ENCODE measurements around the gene CPVL.

Gene CPVL

DNA sequence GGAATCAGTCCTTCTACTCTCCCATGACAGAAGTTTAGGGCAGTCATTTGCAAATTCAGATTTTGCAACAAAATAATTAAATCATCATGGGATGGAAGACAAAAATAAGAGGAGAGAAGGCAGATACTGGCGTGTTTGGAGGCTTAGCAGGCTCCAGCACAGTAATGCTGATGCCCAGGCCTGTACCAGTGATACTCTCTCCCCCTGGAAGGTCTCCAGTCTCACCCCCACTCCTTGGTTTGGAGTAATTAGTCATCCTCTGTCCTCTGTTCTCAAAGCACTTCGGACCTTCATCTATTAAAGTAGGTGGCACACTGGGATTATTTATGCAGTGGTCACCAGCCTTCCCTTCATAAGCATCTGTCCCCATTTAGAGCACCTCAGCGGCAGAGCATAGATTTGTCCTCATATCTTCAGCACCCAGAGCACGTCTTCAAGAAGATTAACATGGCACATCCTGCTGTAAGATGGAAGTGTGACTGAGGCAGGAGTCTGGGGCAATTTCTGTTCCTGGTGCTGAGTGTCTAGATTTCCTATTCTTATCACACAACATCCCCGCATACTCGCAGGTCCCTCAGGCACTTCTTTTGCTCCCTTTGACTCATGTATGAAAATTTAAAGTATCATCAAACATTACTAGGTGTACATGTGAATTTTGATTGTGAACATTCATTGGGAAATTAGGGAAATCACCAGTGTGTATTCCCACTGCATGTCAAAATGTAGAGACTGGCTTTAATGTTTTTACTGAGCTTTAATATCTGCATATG, 156.9 kb downstream of the CPVL start:
- Mint-ChIP-seq H3K4me1 (no peaks in the 10 kb centered on the region), H3K36me3 (ENCODE audit: low read depth) (no peaks in the 10 kb centered on the region), H3K9me3 (no peaks in the 10 kb centered on the region), H3K4me3 (no peak overlapping the region), H3K27ac (no peak overlapping the region), H3K27me3 (peaks cover 14% of the 10 kb centered on the region)
- DNase-seq (no peak), ATAC-seq (no peak)

DNA sequence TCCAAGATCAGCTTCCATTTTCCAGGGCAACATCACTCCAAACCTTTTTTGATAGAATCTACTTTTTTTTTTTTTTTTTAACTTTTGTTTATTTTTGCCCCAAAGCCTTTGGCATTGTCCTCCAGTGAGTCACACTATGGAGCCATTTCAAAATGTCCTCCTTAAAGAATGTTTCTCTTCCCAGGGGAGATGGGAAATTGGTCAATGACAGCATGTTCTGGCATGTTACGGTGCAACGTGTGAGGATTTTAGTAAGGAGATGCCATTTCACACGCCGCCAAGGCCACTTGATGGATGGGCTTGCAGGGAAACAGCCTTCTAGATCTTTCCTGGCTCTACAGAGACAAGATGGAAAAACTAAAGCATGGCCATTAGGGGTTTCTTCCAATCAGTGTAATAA, 157.5 kb downstream of the CPVL start:
- ATAC-seq = no peak
- H3K36me3 Mint-ChIP-seq (ENCODE audit: low read depth) = no peaks in the 10 kb centered on the region
- DNase-seq = no peak
- no peak overlapping the region for H3K27ac Mint-ChIP-seq
- H3K4me3 Mint-ChIP-seq = no peak overlapping the region
- no peaks in the 10 kb centered on the region for H3K9me3 Mint-ChIP-seq
- H3K27me3 Mint-ChIP-seq = peaks cover 14% of the 10 kb centered on the region
- H3K4me1 Mint-ChIP-seq = no peaks in the 10 kb centered on the region

GRCh38 chr7:28988091-28988490, 158.2 kb downstream of the CPVL start:
- no peak overlapping the region for H3K27ac Mint-ChIP-seq
- no peak for ATAC-seq

GRCh38 chr7:28986765-28987110, 159.6 kb downstream of the CPVL start:
- Mint-ChIP-seq H3K36me3 (ENCODE audit: low read depth) (no peaks in the 10 kb centered on the region), H3K4me3 (no peak overlapping the region), H3K27me3 (peaks cover 9% of the 10 kb centered on the region), H3K4me1 (no peaks in the 10 kb centered on the region), H3K27ac (no peak overlapping the region), H3K9me3 (no peaks in the 10 kb centered on the region)
- DNase-seq (no peak), ATAC-seq (no peak)

More at GRCh38 chr7:28988091-28988490, 158.2 kb downstream of the CPVL start:
- DNase-seq = no peak
- no peak overlapping the region for H3K4me3 Mint-ChIP-seq
- H3K27me3 Mint-ChIP-seq = peaks cover 14% of the 10 kb centered on the region
- H3K9me3 Mint-ChIP-seq = no peaks in the 10 kb centered on the region
- H3K4me1 Mint-ChIP-seq = no peaks in the 10 kb centered on the region
- H3K36me3 Mint-ChIP-seq (ENCODE audit: low read depth) = no peaks in the 10 kb centered on the region

DNA sequence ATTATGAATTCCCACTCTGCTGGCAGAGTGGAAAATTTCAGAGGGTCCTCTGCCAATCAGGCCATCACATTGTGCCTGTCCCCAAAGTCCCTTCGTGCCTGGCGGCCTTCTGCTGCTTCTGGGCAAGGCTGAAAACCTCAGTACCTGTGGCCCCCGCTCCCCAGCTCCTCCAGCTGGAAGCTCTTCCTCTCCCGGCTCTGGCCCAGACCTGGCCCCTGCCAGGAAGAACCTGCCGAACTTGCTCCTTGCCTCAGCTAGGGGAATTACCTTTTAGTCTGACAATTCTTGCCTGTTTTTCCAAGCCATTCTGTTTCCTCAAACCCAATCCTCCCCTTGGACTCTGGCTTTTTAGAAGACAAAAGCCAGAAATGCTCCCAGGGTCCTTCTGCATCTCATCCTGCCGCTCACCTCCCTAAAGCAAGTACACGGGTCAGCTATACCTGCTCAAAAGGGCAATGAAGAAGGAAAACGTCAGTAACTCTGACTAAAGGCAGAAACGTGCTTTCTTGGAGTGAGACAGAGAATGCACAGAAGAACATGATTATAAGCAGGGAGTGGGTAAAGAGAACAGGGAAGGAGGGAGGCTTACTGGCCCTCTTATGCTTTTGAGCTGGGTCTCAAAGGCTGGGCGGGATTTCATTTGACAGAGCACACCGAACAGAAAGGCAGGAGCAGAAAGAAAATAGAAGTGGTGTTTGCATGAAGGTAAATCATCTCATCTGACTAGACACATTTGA, 160.1 kb downstream of the CPVL start:
- Mint-ChIP-seq H3K36me3 (ENCODE audit: low read depth) (no peaks in the 10 kb centered on the region), H3K27me3 (peaks cover 9% of the 10 kb centered on the region), H3K27ac (no peak overlapping the region), H3K4me3 (no peak overlapping the region), H3K4me1 (no peaks in the 10 kb centered on the region), H3K9me3 (no peaks in the 10 kb centered on the region)
- ATAC-seq (no peak), DNase-seq (no peak)

DNA sequence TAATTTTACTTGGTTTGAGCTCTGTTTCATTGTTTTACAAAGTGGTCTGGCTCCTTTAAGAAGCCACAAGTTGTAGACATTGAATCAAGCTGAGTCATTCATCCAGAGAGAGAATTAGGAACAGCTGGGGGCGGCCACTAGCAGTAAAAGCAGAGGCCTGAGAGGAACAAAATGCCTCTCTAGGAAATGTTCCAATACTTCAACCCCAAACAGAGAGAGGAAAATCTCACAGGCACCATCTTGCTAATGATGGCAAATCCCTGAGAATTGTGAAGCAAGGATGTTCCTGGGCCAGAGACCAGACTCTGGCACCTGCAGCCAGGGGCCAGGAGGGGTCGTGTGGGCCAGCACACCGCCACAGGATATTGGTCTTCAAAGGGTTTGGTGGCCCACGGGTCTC, 161.7 kb downstream of the CPVL start:
- H3K36me3 Mint-ChIP-seq (ENCODE audit: low read depth) = no peaks in the 10 kb centered on the region
- ATAC-seq (no peak), DNase-seq (no peak)
- H3K27me3 Mint-ChIP-seq = peaks cover 6% of the 10 kb centered on the region
- no peaks in the 10 kb centered on the region for H3K9me3 Mint-ChIP-seq
- H3K4me3 Mint-ChIP-seq = no peak overlapping the region
- H3K27ac Mint-ChIP-seq = no peak overlapping the region
- H3K4me1 Mint-ChIP-seq = no peaks in the 10 kb centered on the region

GRCh38 chr7:28984217-28984616, 162.1 kb downstream of the CPVL start:
- H3K4me1 Mint-ChIP-seq = no peaks in the 10 kb centered on the region
- ATAC-seq (no peak), DNase-seq (no peak)
- no peak overlapping the region for H3K27ac Mint-ChIP-seq
- no peaks in the 10 kb centered on the region for H3K9me3 Mint-ChIP-seq
- no peak overlapping the region for H3K4me3 Mint-ChIP-seq
- H3K36me3 Mint-ChIP-seq (ENCODE audit: low read depth) = no peaks in the 10 kb centered on the region
- peaks cover 6% of the 10 kb centered on the region for H3K27me3 Mint-ChIP-seq

DNA sequence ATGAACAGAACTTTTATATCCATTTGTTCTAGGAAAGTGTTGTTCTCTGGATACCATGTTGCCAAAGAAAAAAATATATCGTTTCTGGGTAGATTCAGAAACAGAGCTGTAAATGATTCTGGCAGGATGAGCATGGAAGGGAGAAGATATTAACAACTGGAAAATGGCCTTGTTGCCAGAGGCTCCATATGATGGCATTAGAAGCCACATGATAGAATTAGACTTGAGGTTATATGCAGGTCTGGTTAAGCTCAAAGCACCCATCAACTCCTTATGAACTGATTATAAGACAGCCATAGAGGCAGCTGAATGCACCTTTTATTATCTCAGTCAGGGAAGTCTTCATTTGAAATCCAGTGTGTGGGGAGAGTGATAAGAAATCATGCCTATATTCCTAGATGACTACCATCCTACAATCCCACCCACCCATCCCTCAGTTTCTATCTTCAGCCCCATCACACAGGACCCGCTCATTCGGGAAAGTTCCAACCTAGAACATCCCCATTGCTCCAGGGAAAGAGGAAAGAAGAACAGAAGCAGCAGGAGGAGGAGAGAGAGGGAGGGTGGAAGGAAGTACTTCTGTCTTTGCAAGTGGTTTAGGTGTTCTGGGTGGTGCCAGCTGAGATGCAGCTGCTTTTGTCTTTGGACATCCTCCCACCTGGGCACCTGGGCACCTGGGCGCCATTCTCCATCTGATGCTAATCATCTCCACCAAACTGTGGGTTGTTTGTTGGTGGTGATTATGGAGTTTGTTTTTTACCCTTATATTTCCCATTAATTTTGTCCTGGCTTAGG, 162.7 kb downstream of the CPVL start:
- DNase-seq = no peak
- Mint-ChIP-seq H3K4me1 (no peaks in the 10 kb centered on the region), H3K4me3 (no peak overlapping the region), H3K9me3 (no peaks in the 10 kb centered on the region), H3K36me3 (ENCODE audit: low read depth) (no peaks in the 10 kb centered on the region), H3K27ac (no peak overlapping the region), H3K27me3 (peaks cover 1% of the 10 kb centered on the region)
- no peak for ATAC-seq

- Mint-ChIP-seq H3K4me3 (no peak overlapping the region), H3K36me3 (ENCODE audit: low read depth) (no peaks in the 10 kb centered on the region), H3K9me3 (no peaks in the 10 kb centered on the region), H3K4me1 (no peaks in the 10 kb centered on the region), H3K27me3 (no peaks in the 10 kb centered on the region), H3K27ac (no peak overlapping the region)
- ATAC-seq = no peak
- DNase-seq = no peak
Observed at GRCh38 chr7:28981161-28981465, 165.2 kb downstream of the CPVL start.

DNA sequence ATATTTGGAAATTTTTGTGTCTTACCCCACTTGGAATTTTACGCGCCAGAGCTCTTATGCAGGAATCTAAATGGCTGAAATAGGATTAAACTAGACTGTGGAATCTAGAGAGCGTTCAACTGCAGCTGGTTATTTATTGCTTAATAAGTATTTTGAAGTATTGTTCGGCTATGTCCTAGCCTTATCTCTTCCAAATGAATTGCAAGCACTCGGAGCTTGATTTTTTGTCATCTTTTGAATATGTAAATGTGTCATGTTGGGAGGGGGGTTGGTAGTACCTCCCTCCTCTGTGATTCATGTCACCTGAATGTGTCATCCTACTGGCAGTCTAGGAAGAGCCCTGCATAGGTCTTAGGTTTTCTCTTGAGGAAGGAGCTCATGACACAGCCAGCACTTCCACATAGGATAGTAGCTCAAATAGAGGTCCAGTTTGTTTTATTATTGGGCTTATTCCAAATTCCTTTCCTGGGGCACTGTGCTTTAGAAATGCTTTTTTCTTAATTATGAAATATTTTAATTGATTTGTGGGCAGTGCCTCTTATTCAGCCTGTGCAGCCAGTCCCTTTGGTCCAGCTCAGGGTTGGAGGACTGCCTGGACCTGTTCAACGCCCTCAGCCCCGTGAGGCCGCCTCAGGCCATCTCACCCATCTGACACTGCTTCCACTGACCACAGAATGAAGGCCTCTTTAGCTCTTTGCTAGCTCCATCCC, 165.7 kb downstream of the CPVL start:
- no peaks in the 10 kb centered on the region for H3K27me3 Mint-ChIP-seq
- no peak for ATAC-seq
- no peaks in the 10 kb centered on the region for H3K36me3 Mint-ChIP-seq (ENCODE audit: low read depth)
- H3K4me3 Mint-ChIP-seq = no peak overlapping the region
- H3K9me3 Mint-ChIP-seq = no peaks in the 10 kb centered on the region
- no peak for DNase-seq
- no peak overlapping the region for H3K27ac Mint-ChIP-seq
- no peaks in the 10 kb centered on the region for H3K4me1 Mint-ChIP-seq

GRCh38 chr7:28979776-28980175, 166.6 kb downstream of the CPVL start:
- H3K9me3 Mint-ChIP-seq = no peaks in the 10 kb centered on the region
- no peak for DNase-seq
- no peaks in the 10 kb centered on the region for H3K4me1 Mint-ChIP-seq

GRCh38 chr7:28977881-28978280, 168.5 kb downstream of the CPVL start:
- Mint-ChIP-seq H3K4me3 (no peak overlapping the region), H3K36me3 (ENCODE audit: low read depth) (no peaks in the 10 kb centered on the region), H3K9me3 (peaks cover 11% of the 10 kb centered on the region), H3K27me3 (no peaks in the 10 kb centered on the region), H3K27ac (no peak overlapping the region), H3K4me1 (no peaks in the 10 kb centered on the region)
- DNase-seq (no peak), ATAC-seq (no peak)

More at GRCh38 chr7:28979776-28980175, 166.6 kb downstream of the CPVL start:
- ATAC-seq = no peak
- H3K27me3 Mint-ChIP-seq = no peaks in the 10 kb centered on the region
- H3K36me3 Mint-ChIP-seq (ENCODE audit: low read depth) = no peaks in the 10 kb centered on the region
- no peak overlapping the region for H3K27ac Mint-ChIP-seq
- no peak overlapping the region for H3K4me3 Mint-ChIP-seq

DNA sequence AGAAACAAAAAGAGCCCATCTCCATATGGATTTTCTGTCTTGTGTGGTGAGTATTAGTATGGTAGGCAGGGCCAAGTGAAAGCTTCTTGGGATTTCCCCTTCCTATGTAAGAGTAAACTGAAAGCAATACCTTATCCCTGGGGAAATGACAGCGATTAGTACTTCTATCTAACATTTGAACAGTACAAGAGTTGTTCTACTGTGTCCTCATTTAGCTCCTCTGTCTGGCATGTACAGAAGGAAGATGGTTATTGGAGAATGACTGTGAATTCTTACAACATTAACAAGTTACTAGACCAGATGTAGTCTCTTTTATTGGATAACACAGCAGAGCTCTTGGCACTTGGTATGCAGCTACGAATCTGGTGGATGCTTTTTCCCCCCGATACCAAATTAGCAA, 170.3 kb downstream of the CPVL start:
- Mint-ChIP-seq H3K27me3 (no peaks in the 10 kb centered on the region), H3K27ac (no peak overlapping the region), H3K36me3 (ENCODE audit: low read depth) (no peaks in the 10 kb centered on the region), H3K4me3 (no peak overlapping the region), H3K4me1 (no peaks in the 10 kb centered on the region), H3K9me3 (peaks cover 21% of the 10 kb centered on the region)
- ATAC-seq = no peak
- no peak for DNase-seq

DNA sequence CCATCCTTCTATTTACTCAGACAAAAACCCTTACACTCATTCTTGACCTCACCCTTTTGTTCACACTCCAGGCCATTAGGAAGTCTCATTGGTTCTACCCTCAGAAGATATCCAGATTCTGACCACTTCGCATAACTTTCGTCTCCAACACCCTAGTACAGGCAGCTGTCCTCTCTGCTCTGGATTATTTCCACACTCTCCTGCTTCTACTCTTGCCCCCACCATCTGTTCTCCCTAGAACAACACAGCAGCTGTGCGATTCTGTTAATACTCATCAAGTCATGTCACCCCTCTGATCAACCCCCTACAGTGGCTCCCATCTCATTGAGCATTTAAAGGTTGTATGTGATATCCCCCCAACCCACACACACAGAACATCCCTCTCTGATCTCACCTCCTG, 172.7 kb downstream of the CPVL start:
- DNase-seq (no peak), ATAC-seq (no peak)
- Mint-ChIP-seq H3K4me1 (no peaks in the 10 kb centered on the region), H3K27me3 (peaks cover 4% of the 10 kb centered on the region), H3K4me3 (no peak overlapping the region), H3K27ac (no peak overlapping the region), H3K9me3 (peaks cover 31% of the 10 kb centered on the region), H3K36me3 (ENCODE audit: low read depth) (no peaks in the 10 kb centered on the region)

All from activated naive CD8-positive, alpha-beta T cell treated with anti-CD3 and anti-CD28 coated beads, Interleukin-2, amount 50 U/mL, for 24 hours (primary cell).